ENCODE measurements around the gene PROS1.
"Not testable (repeated sequence)": the region's sequence is repeated elsewhere in the genome, so short reads cannot be mapped to it uniquely, and the experiment has no call there.

Gene PROS1

DNA sequence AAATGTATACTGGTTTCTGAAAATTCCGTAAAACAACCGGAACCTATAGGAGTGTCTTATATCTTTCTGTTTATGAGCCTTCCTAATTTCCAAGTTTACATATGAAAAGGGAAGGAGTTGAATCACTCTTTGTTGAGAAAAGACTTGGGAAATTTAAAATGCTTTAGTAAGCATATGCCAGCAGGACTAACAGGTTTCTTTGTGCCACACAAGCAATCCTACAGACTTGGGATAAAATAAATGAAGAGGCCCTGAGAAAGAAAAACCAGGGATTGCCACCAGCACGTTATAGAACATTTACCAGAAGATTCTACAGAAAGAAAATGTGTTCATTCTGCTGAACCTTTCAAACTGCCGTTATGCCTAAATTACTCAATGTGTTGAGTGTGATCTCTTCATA, 96.3 kb downstream of the PROS1 start:
- DNase-seq (ENCODE audit: low spot score): not testable (repeated sequence)

DNA sequence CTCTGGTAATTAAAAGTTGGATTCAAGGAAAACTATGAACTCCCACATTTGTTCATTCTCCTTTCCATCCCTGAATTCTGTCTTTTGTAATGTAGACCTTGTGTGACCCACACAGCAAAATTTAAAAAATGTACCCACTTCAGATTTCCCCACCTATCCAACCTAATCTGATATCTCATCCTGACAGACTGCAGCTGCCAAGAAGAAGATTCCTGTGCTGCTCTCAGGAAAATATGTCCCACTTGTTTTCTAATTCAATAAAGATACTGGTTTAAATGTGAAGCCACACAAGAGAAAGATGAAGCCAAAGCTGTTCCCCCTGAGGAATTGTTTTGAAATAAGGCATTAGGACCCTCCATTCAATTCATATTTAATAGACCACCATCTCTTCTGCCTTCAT, 100.3 kb downstream of the PROS1 start:
- DNase-seq (ENCODE audit: low spot score): not testable (repeated sequence)

- no peak for DNase-seq (ENCODE audit: low spot score)
Measured at GRCh38 chr3:93867425-93867824, 106.3 kb downstream of the PROS1 start.

- DNase-seq (ENCODE audit: low spot score): no peak
Measured at GRCh38 chr3:93861017-93861416, 112.7 kb downstream of the PROS1 start.

- DNase-seq (ENCODE audit: low spot score): no peak
Measured at GRCh38 chr3:93855401-93855800, 118.3 kb downstream of the PROS1 start.

DNA sequence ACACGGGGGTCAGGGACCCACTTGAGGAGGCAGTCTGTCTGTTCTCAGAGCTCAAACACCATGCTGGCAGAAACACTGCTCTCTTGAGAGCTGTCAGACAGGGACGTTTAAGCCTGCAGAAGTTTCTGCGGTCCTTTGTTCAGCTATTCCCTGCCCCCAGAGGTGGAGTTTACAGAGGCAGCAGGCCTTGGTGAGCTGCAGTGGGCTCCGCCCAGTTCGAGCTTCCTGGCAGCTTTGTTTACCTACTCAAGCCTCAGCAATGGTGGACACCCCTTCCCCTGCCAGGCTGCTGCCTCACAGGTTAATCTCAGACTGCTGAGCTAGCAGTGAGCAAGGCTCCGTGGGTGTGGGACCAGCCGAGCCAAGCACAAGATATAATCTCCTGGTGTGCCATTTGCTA, 121.5 kb downstream of the PROS1 start:
- DNase-seq (ENCODE audit: low spot score): not testable (repeated sequence)

- no peak for DNase-seq (ENCODE audit: low spot score)
Measured at GRCh38 chr3:93843981-93844380, 129.7 kb downstream of the PROS1 start.

- not testable (repeated sequence) for DNase-seq (ENCODE audit: low spot score)
Measured at GRCh38 chr3:93839193-93839592, 134.5 kb downstream of the PROS1 start.

Data from globus pallidus (tissue), 1 donor.